ENCODE measurements around the gene FXYD5. TPM values are rescaled to one million over a fixed set of nuclear protein-coding genes. Genes with fewer than 3 reads are reported as not detected.

Gene FXYD5
- total and polyA plus RNA-seq, 2 donors from 2014 or later: 41.9 to 84.5 TPM

- Histone ChIP-seq H3K9ac (ENCODE audit: low read length in 3 of 3) (no peak overlapping the region), H3K4me3 (ENCODE audit: low read length in 3 of 3) (no peak overlapping the region), H3K36me3 (ENCODE audit: control insufficient read depth in 2 of 3, insufficient read depth in 3 of 3, low read length in 3 of 3) (no peaks in the 10 kb centered on the region), H3K9me3 (ENCODE audit: control insufficient read depth in 2 of 3, insufficient read depth in 1 of 3, low read length in 3 of 3) (no peaks in the 10 kb centered on the region), H3K4me1 (ENCODE audit: control insufficient read depth in 2 of 3, insufficient read depth in 2 of 3, low read depth in 1 of 3, low read length in 3 of 3) (no peaks in the 10 kb centered on the region), H3K27me3 (ENCODE audit: control insufficient read depth, insufficient read depth, low read length) (no peaks in the 10 kb centered on the region), H3K27ac (ENCODE audit: low read depth in 2 of 2, low read length in 2 of 2) (no peak overlapping the region)
- TF ChIP-seq CTCF (IDR thresholded peaks at IDR 0.05; ENCODE audit: borderline replicate concordance, extremely low read depth, insufficient read depth): no peak
- DNase-seq (no peak), FAIRE-seq (no peak)
- intact Hi-C loops (cut with DNase I): no loop called here
Measured at GRCh38 chr19:35202722-35203688, 48.5 kb downstream of the FXYD5 start.

- intact Hi-C loops (cut with DNase I): no loop called here
- Histone ChIP-seq H3K4me3 (ENCODE audit: low read length in 3 of 3) (no peak overlapping the region), H3K27ac (ENCODE audit: low read depth in 2 of 2, low read length in 2 of 2) (no peak overlapping the region), H3K9ac (ENCODE audit: low read length in 3 of 3) (no peak overlapping the region), H3K27me3 (ENCODE audit: control insufficient read depth, insufficient read depth, low read length) (no peaks in the 10 kb centered on the region), H3K4me1 (ENCODE audit: control insufficient read depth in 2 of 3, insufficient read depth in 2 of 3, low read depth in 1 of 3, low read length in 3 of 3) (no peaks in the 10 kb centered on the region), H3K9me3 (ENCODE audit: control insufficient read depth in 2 of 3, insufficient read depth in 1 of 3, low read length in 3 of 3) (no peaks in the 10 kb centered on the region), H3K36me3 (ENCODE audit: control insufficient read depth in 2 of 3, insufficient read depth in 3 of 3, low read length in 3 of 3) (no peaks in the 10 kb centered on the region)
- FAIRE-seq (no peak), DNase-seq (no peak)
- TF ChIP-seq CTCF (IDR thresholded peaks at IDR 0.05; ENCODE audit: borderline replicate concordance, extremely low read depth, insufficient read depth): no peak
Measured at GRCh38 chr19:35204799-35205732, 50.5 kb downstream of the FXYD5 start.

GRCh38 chr19:35205733-35206323 lies 51.3 kb downstream of the FXYD5 start:
- no peak for DNase-seq
- intact Hi-C loops (cut with DNase I): no loop called here
- H3K9me3 ChIP-seq (ENCODE audit: control insufficient read depth in 2 of 3, insufficient read depth in 1 of 3, low read length in 3 of 3): no peaks in the 10 kb centered on the region
- no peaks in the 10 kb centered on the region for H3K4me1 ChIP-seq (ENCODE audit: control insufficient read depth in 2 of 3, insufficient read depth in 2 of 3, low read depth in 1 of 3, low read length in 3 of 3)
- no peak overlapping the region for H3K27ac ChIP-seq (ENCODE audit: low read depth in 2 of 2, low read length in 2 of 2)
- no peak overlapping the region for H3K4me3 ChIP-seq (ENCODE audit: low read length in 3 of 3)
- TF ChIP-seq CTCF (IDR thresholded peaks at IDR 0.05; ENCODE audit: borderline replicate concordance, extremely low read depth, insufficient read depth): no peak
- no peaks in the 10 kb centered on the region for H3K27me3 ChIP-seq (ENCODE audit: control insufficient read depth, insufficient read depth, low read length)
- no peak for FAIRE-seq
- no peaks in the 10 kb centered on the region for H3K36me3 ChIP-seq (ENCODE audit: control insufficient read depth in 2 of 3, insufficient read depth in 3 of 3, low read length in 3 of 3)
- no peak overlapping the region for H3K9ac ChIP-seq (ENCODE audit: low read length in 3 of 3)
